ENCODE measurements around the gene SLC39A1. TPM values are rescaled to one million over a fixed set of nuclear protein-coding genes. Genes with fewer than 3 reads are reported as not detected.

The SLC39A1 gene
- total and polyA plus RNA-seq, 2 of the 8 experiments (the other 6 are each of a cell fraction or from before 2014, with no cell fraction given) = 238 to 337 TPM

DNA sequence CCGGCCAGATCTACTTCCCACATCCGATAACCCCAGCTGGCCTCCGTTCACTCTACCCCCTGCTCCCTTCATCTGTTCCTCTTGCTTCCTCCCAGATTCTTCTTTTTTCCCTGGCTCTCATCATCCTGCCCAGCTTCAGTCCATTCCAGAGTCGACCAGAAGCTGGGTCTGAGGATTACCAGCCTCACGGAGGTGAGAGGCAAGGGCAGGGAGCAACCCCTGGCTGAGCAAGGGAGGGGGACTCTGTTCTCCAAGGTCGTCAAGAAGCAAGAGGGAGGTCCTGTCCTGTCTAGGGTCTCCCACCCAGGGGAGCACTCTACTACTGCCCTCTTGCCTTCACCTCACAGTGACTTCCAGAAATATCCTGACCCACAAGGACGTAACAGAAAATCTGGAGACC is 10.2 kb upstream of the SLC39A1 start:
- no peak overlapping the region for H3K14ac ChIP-seq (ENCODE audit: insufficient read length)
- H3K27ac ChIP-seq (ENCODE audit: low read depth, low read length) = no peak overlapping the region
- POLR2A ChIA-PET (ENCODE audit: partially characterized antibody) = interaction anchor here (1.3 to 15.5 kb wide), 5 partner anchors 8 to 181 kb away, joined by 3 to 276 read pairs (median 156); partner anchors contain the start of genes CREB3L4, CRTC2, DENND4B and RAB13
- DNase-seq (ENCODE audit: low read depth in 1 of 2, low spot score in 2 of 2) (no peak), FAIRE-seq (no peak)
- no peak overlapping the region for H2BK20ac ChIP-seq (ENCODE audit: low read length)
- H3K9ac ChIP-seq (replicated peaks in 1 of 4; ENCODE audit: extremely low read depth in 1 of 4, low read depth in 3 of 4, low read length in 3 of 4) = no peak overlapping the region
- peaks cover 13% of the 10 kb centered on the region for H3K23me2 ChIP-seq (ENCODE audit: low read depth, low read length)
- no peak overlapping the region for H3K4me3 ChIP-seq (ENCODE audit: extremely low read depth in 1 of 4, insufficient read depth in 2 of 4, low read depth in 3 of 4, low read length in 4 of 4)
- no peak overlapping the region for H4K8ac ChIP-seq (ENCODE audit: extremely low read depth, insufficient read depth, low read length)
- no peaks in the 10 kb centered on the region for H3K9me3 ChIP-seq (ENCODE audit: insufficient read depth in 2 of 2, low read depth in 1 of 2, low read length in 1 of 2)
- no peak overlapping the region for H2BK5ac ChIP-seq (ENCODE audit: low read depth, low read length)
- no peak overlapping the region for H4K5ac ChIP-seq (ENCODE audit: insufficient read length, low read depth, low read length)
- H3K4me1 ChIP-seq (replicated peaks in 1 of 4; ENCODE audit: control insufficient read depth in 3 of 4, insufficient read depth in 4 of 4, low read length in 3 of 4) = peaks cover 0 to 6% (median under 1%) of the 10 kb centered on the region in 4 experiments; a peak in 4 of 7 replicates
- no peak overlapping the region for H3K4me2 ChIP-seq (ENCODE audit: insufficient read depth in 1 of 2, low read depth in 2 of 2, low read length in 2 of 2)
- H3K79me1 ChIP-seq (ENCODE audit: low read depth, low read length) = peaks cover 6% of the 10 kb centered on the region
- H2BK12ac ChIP-seq (ENCODE audit: low read depth, low read length) = no peak overlapping the region
- no peaks in the 10 kb centered on the region for H4K20me1 ChIP-seq (replicated peaks in 1 of 2; ENCODE audit: control insufficient read depth in 1 of 2, insufficient read depth in 2 of 2, low read length in 2 of 2)
- CTCF ChIA-PET (ENCODE audit: partially characterized antibody) = interaction anchor here (2.2 to 3.8 kb wide), 3 partner anchors 10 to 27 kb away, joined by 8 to 14 read pairs (median 8); partner anchors contain the start of genes DENND4B, RAB13 and SLC39A1
- no peaks in the 10 kb centered on the region for H3K27me3 ChIP-seq (replicated peaks in 1 of 4; ENCODE audit: control insufficient read depth in 3 of 4, extremely low read depth in 1 of 4, insufficient read depth in 3 of 4, low read length in 3 of 4)
- no peak overlapping the region for H2AK5ac ChIP-seq (ENCODE audit: low read depth, low read length)
- H3K23ac ChIP-seq (ENCODE audit: insufficient read length) = no peak overlapping the region
- no peak overlapping the region for H2BK120ac ChIP-seq (replicated peaks; ENCODE audit: low read depth, low read length)
- WGBS, 2 experiments (ENCODE audit: extremely low coverage in 1 of 2, insufficient coverage in 1 of 2, insufficient read length in 1 of 2, insufficient replicate concordance in 2 of 2, low coverage in 1 of 2, low lambda C conversion rate in 2 of 2, missing lambda C conversion rate in 1 of 2) = 83% methylated on average over 7 of the region's 7 CpGs; no CpG with 5 or more reads in 1 of the 2 experiments
- H2AFZ ChIP-seq (ENCODE audit: low read length) = no peak overlapping the region
- no peak overlapping the region for H3K18ac ChIP-seq (ENCODE audit: extremely low read depth, low read length)
- peaks cover 11 to 36% (median 18%) of the 10 kb centered on the region in 4 experiments; a peak in 7 of 8 replicates for H3K36me3 ChIP-seq (ENCODE audit: control insufficient read depth in 2 of 4, insufficient read depth in 4 of 4, low read length in 3 of 4)
- H3K56ac ChIP-seq (replicated peaks; ENCODE audit: insufficient read length, low read depth, low read length) = no peak overlapping the region
- no peak overlapping the region for H2BK15ac ChIP-seq (ENCODE audit: low read length)
- peaks cover 0 to 24% of the 10 kb centered on the region in 2 experiments; a peak in 2 of 4 replicates for H3K79me2 ChIP-seq (ENCODE audit: control insufficient read depth in 1 of 2, insufficient read depth in 2 of 2, low read length in 2 of 2)
- H3K4ac ChIP-seq (replicated peaks; ENCODE audit: insufficient read length, low read depth, low read length) = no peak overlapping the region
- H4K91ac ChIP-seq (replicated peaks; ENCODE audit: insufficient read length, low read length) = no peak overlapping the region
- TF ChIP-seq BCL11A (IDR thresholded peaks at IDR 0.05; ENCODE audit: low read depth in 2 of 2, low read length in 2 of 2) (no peak), POLR2AphosphoS5 (IDR thresholded peaks at IDR 0.05; ENCODE audit: low read depth, low read length) (0 out of 2 replicates have a peak, but pooled peaks have one; percentile 7), RXRA (IDR thresholded peaks at IDR 0.05; ENCODE audit: insufficient read depth, low read depth, low read length) (no peak)
